Loucy (cell line): ENCODE results near the gene MEF2A.

Experiments used
- H2AFZ ChIP-seq: fragments of 200-600 bp; sonication (generic); 2 replicates; pipeline ENCODE4 v1.6.0; 2016; ENCODE audit warnings: antibody characterized with exemption, mild to moderate bottlenecking, low read length, moderate library complexity
- H3F3A ChIP-seq: fragments of 200-600 bp; 2 replicates; pipeline ENCODE4 v1.6.0; 2016; ENCODE audit warnings: antibody characterized with exemption, low read depth, mild to moderate bottlenecking
- H3K27me3 ChIP-seq: fragments of 200-600 bp; sonication (generic); 2 replicates; pipeline ENCODE4 v1.6.1; 2014; ENCODE audit warnings: low read length, mild to moderate bottlenecking; ENCODE audit not compliant: insufficient read depth, poor library complexity, severe bottlenecking
- H3K36me3 ChIP-seq: fragments of 200-600 bp; sonication (generic); 2 replicates; pipeline ENCODE4 v1.6.1; 2016; ENCODE audit warnings: low read length; ENCODE audit not compliant: insufficient read depth
- H3K4me1 ChIP-seq: fragments of 200-600 bp; sonication (generic); 2 replicates; pipeline ENCODE4 v1.5.1; 2014; ENCODE audit warnings: low read length, mild to moderate bottlenecking; ENCODE audit not compliant: insufficient read depth, poor library complexity, severe bottlenecking
- H3K4me2 ChIP-seq: fragments of 200-600 bp; sonication (generic); 2 replicates; pipeline ENCODE4 v1.6.0; 2014; ENCODE audit warnings: antibody characterized with exemption, low read length, low read depth, mild to moderate bottlenecking; ENCODE audit not compliant: poor library complexity, severe bottlenecking
- H3K4me3 ChIP-seq: fragments of 200-600 bp; sonication (generic); 2 replicates; pipeline ENCODE4 v1.5.1; 2014; ENCODE audit warnings: low read length, mild to moderate bottlenecking, mixed read lengths; ENCODE audit not compliant: poor library complexity, severe bottlenecking
- H3K79me2 ChIP-seq: fragments of 200-600 bp; sonication (generic); 2 replicates; pipeline ENCODE4 v1.6.1; 2014; ENCODE audit warnings: low read length; ENCODE audit not compliant: insufficient read depth
- H3K9ac ChIP-seq: fragments of 200-600 bp; sonication (generic); 2 replicates; pipeline ENCODE4 v1.6.0; 2014; ENCODE audit warnings: mild to moderate bottlenecking, low read depth, low read length, moderate library complexity; ENCODE audit not compliant: poor library complexity, severe bottlenecking
- H3K9me2 ChIP-seq: fragments of 200-600 bp; sonication (generic); replicated peaks from 2 replicates; pipeline ENCODE4 v1.6.1; 2016; ENCODE audit warnings: low read depth, low read length, mixed read lengths
- H3K9me3 ChIP-seq: fragments of 200-600 bp; sonication (generic); 2 replicates; pipeline ENCODE4 v1.6.1; 2014; ENCODE audit warnings: mild to moderate bottlenecking, antibody characterized with exemption, low read length, low read depth; ENCODE audit not compliant: insufficient read depth
- H4K20me1 ChIP-seq: fragments of 200-600 bp; sonication (generic); 2 replicates; pipeline ENCODE4 v1.6.0; 2014; ENCODE audit warnings: antibody characterized with exemption, low read length, mild to moderate bottlenecking; ENCODE audit not compliant: insufficient read depth, poor library complexity, severe bottlenecking
- CTCF ChIP-seq: fragments of 200-600 bp; sonication (generic); conservative IDR thresholded peaks from 2 replicates; pipeline ENCODE4 v1.5.1; 2014; ENCODE audit warnings: mild to moderate bottlenecking, antibody characterized with exemption, low read length
- EZH2phosphoT487 ChIP-seq: fragments of 200-600 bp; IDR thresholded peaks from 2 replicates; pipeline ENCODE4 v1.6.1; 2018; ENCODE audit warnings: antibody characterized with exemption, mild to moderate bottlenecking, moderate library complexity, borderline replicate concordance

Gene MEF2A

DNA sequence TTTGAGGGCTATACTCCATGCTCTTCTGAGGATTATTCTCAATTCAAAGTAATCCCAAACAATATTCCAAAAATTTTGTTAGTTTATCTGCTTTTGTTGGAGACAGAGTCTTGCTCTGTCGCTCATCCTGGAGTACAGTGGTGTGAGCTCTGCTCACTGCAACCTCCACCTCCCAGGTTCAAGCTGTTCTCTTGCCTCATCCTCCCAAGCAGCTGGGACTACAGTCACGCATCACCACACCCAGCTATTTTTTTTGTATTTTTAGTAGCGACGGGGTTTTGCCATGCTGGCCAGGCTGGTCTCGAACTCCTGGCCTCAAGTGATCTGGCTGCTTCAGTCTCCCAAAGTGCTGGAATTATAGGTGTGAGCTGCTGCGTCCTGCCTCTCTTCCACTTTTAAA, 39.1 kb downstream of the MEF2A start:
- no peaks in the 10 kb centered on the region for H3K27me3 ChIP-seq
- no peak overlapping the region for H3K9ac ChIP-seq
- H3K9me2 ChIP-seq, result no peaks in the 10 kb centered on the region
- H3K4me2 ChIP-seq, result no peak overlapping the region
- H3K9me3 ChIP-seq, result no peaks in the 10 kb centered on the region
- peaks cover 12% of the 10 kb centered on the region for H3K4me1 ChIP-seq
- TF ChIP-seq CTCF (no peak), EZH2phosphoT487 (no peak)
- H4K20me1 ChIP-seq, result peaks cover 63% of the 10 kb centered on the region
- peaks cover 93% of the 10 kb centered on the region for H3K79me2 ChIP-seq
- no peak overlapping the region for H3K4me3 ChIP-seq
- H2AFZ ChIP-seq, result no peak overlapping the region
- no peaks in the 10 kb centered on the region for H3F3A ChIP-seq
- H3K36me3 ChIP-seq, result peaks cover 17% of the 10 kb centered on the region

- Histone ChIP-seq H3F3A (no peaks in the 10 kb centered on the region), H3K79me2 (peaks cover 89% of the 10 kb centered on the region), H3K36me3 (peaks cover 10% of the 10 kb centered on the region), H3K4me1 (peaks cover 12% of the 10 kb centered on the region), H2AFZ (no peak overlapping the region), H3K9me2 (no peaks in the 10 kb centered on the region), H3K4me3 (no peak overlapping the region), H3K27me3 (no peaks in the 10 kb centered on the region), H4K20me1 (peaks cover 61% of the 10 kb centered on the region), H3K9me3 (no peaks in the 10 kb centered on the region), H3K4me2 (no peak overlapping the region), H3K9ac (no peak overlapping the region)
- no peak for TF ChIP-seq CTCF
- TF ChIP-seq EZH2phosphoT487, result no peak
Observed at GRCh38 chr15:99605490-99605931, 39.7 kb downstream of the MEF2A start.

DNA sequence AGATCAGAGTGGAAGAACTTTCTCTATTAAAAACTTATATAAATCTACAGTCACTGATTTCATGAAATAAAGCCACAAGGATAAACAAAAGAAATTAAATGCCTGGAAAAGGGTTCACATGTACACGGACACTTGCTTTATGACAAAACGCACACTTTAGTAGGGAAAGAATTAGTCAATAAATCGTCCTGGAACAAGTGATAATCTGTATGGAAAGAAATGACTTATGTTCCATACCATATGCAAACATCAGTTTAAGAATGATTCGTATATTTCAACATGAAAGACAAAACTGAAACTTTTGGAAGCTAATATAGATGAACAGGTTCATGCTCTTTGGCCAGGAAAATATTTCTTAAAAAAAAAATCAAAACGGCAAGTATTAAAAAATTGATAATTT, 40.2 kb downstream of the MEF2A start:
- Histone ChIP-seq H3K9me2 (no peaks in the 10 kb centered on the region), H3K4me1 (peaks cover 12% of the 10 kb centered on the region), H3F3A (no peaks in the 10 kb centered on the region), H3K4me2 (no peak overlapping the region), H3K9ac (no peak overlapping the region), H3K9me3 (no peaks in the 10 kb centered on the region), H4K20me1 (peaks cover 57% of the 10 kb centered on the region), H3K27me3 (no peaks in the 10 kb centered on the region), H3K79me2 (peaks cover 91% of the 10 kb centered on the region), H2AFZ (no peak overlapping the region), H3K36me3 (peaks cover 7% of the 10 kb centered on the region; the same call in 1 of the 2 replicates), H3K4me3 (no peak overlapping the region)
- TF ChIP-seq EZH2phosphoT487, result no peak
- no peak for TF ChIP-seq CTCF
